ENCODE measurements around the gene DUOXA2. TPM values are rescaled to one million over a fixed set of nuclear protein-coding genes. Genes with fewer than 3 reads are reported as not detected.

DUOXA2 gene
- total RNA-seq, 2 donors from 2014 or later: 30.2 to 48.5 TPM

- TF ChIP-seq, protein P1, sequence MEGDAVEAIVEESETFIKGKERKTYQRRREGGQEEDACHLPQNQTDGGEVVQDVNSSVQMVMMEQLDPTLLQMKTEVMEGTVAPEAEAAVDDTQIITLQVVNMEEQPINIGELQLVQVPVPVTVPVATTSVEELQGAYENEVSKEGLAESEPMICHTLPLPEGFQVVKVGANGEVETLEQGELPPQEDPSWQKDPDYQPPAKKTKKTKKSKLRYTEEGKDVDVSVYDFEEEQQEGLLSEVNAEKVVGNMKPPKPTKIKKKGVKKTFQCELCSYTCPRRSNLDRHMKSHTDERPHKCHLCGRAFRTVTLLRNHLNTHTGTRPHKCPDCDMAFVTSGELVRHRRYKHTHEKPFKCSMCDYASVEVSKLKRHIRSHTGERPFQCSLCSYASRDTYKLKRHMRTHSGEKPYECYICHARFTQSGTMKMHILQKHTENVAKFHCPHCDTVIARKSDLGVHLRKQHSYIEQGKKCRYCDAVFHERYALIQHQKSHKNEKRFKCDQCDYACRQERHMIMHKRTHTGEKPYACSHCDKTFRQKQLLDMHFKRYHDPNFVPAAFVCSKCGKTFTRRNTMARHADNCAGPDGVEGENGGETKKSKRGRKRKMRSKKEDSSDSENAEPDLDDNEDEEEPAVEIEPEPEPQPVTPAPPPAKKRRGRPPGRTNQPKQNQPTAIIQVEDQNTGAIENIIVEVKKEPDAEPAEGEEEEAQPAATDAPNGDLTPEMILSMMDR (IDR thresholded peaks at IDR 0.05): no peak
- no peak for DNase-seq
- H3K9ac ChIP-seq (ENCODE audit: low read depth in 2 of 2, low read length in 2 of 2): no peak overlapping the region
- no peak overlapping the region for H3K27ac ChIP-seq
- no peak overlapping the region for H3K4me3 ChIP-seq
- H3K9me3 ChIP-seq: no peaks in the 10 kb centered on the region
- H3K36me3 ChIP-seq: no peaks in the 10 kb centered on the region
- intact Hi-C loops (cut with DNase I): no loop called here
- H3K27me3 ChIP-seq: peaks cover 7% of the 10 kb centered on the region
- H3K4me1 ChIP-seq: no peaks in the 10 kb centered on the region
Observed at GRCh38 chr15:45123397-45123796, 9.3 kb downstream of the DUOXA2 start.

DNA sequence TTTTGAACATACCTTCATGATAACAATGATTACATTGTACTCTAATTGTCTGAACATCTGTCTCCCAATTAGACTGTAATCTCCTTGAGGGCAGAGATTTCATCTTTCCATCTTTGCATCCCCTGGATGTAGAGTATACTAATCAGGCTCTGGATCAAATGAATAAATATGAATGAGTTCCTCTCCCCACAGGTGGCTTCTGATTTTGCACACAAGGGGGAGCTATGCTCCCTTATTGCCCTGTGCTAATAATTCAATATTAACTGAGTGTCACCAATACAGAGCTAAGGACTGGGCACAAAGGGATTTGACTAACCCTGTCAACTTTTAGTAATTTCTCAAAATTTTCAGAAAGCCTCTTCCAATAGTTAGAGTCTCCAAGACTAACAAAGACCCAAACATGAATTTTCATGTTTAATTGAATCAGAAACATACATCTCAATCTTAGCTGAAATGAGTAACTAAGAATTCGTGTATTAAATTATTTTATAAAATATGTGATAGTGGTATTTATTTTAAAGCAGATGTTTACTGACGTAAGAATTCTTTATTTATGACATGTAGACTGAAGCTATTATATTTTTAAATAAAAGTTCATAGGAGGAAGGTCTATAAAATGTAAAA is 12.5 kb downstream of the DUOXA2 start:
- Histone ChIP-seq H3K4me3 (no peak overlapping the region), H3K36me3 (no peaks in the 10 kb centered on the region), H3K9ac (ENCODE audit: low read depth in 2 of 2, low read length in 2 of 2) (no peak overlapping the region), H3K27ac (no peak overlapping the region), H3K4me1 (peaks cover 4% of the 10 kb centered on the region), H3K9me3 (no peaks in the 10 kb centered on the region), H3K27me3 (peaks cover 24% of the 10 kb centered on the region)
- intact Hi-C loops (cut with DNase I): no loop called here
- TF ChIP-seq, protein P1 (IDR thresholded peaks at IDR 0.05): peak; percentile 70
- DNase-seq: peak; percentile 45

DNA sequence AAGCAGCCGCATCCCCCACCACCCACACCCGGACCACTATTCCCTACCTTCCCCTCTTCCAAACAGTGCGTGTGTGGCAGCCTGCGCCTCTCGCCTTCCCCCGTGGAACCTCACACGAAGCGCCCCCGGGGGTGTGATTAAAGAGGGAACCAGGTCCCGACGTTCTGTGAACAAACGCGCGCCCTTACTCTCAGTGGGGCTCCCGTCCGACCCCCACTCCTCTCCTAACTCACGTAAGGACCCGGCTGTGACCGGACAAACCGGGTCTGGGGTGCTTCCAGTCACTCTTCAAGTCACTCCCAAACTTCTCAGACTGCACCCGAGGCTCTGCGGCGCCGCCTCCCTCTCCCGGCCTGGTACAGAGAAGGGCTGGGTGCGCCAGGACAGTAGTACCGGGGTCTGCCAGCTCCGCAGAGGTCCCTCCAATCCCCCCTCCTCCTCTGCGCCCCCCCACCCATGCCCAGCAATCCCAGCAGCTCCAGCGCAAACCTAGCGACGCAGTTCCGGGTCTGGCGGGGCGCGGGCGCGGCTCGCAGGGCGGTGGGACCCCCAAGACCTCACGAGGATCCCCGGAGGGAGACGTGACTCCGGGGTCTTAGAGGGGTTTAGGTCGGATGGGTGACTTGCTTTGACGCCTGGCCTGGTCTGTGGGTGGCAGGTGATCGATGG is 15.0 kb downstream of the DUOXA2 start:
- H3K9me3 ChIP-seq: no peaks in the 10 kb centered on the region
- H3K4me1 ChIP-seq: peaks cover 4% of the 10 kb centered on the region
- no peak for DNase-seq
- peak overlapping the region; percentile 22 for H3K4me3 ChIP-seq
- H3K27ac ChIP-seq: no peak overlapping the region
- intact Hi-C loops (cut with DNase I): no loop called here
- peak overlapping the region; percentile 7 to 12 for H3K9ac ChIP-seq (ENCODE audit: low read depth in 2 of 2, low read length in 2 of 2)
- H3K27me3 ChIP-seq: peaks cover 26% of the 10 kb centered on the region
- TF ChIP-seq, protein P1 (IDR thresholded peaks at IDR 0.05): no peak
- H3K36me3 ChIP-seq: no peaks in the 10 kb centered on the region

DNA sequence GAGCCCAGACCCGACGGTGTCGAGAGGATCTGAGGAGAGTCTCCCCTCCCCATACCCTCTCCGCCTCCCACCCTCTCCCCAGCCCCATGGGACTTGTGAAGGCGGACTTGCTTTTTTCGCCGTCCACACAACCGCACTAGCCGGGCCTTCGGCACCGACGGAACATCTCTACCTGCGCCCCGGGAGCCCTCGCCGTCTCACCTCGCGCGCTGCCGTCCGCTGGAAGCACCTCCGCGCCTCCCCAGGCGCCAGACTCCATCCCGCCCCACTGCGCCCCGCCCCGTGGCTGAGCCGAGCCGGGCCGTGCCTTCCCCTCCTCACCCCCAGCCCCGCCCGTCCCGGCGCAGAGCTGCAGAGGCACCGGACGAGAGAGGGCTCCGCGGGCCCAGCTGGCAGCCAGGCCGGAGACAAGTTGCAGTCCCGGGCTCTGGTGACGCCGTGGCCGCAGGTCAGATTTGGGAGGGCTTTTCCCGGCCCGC is 15.6 kb downstream of the DUOXA2 start, which contains the start of the genes DUOX1 and DUOXA1:
Gene DUOX1, plus strand, starts transcription at position 344 of the 479 bp plus-strand sequence. CDS start 1,973 bp downstream, outside the sequence.
Gene DUOXA1, minus strand, starts transcription at position 229 of the 479 bp plus-strand sequence. CDS start 6,865 bp downstream, outside the sequence.
- Histone ChIP-seq H3K36me3 (no peaks in the 10 kb centered on the region), H3K9ac (ENCODE audit: low read depth in 2 of 2, low read length in 2 of 2) (peak within 1 kb of the TSS; percentile 7 to 24), H3K27me3 (peaks cover 27% of the 10 kb centered on the region), H3K9me3 (no peaks in the 10 kb centered on the region), H3K4me1 (peaks cover 5% of the 10 kb centered on the region), H3K27ac (no peak within 1 kb of the TSS), H3K4me3 (peak within 1 kb of the TSS; percentile 22)
- TF ChIP-seq, protein P1 (IDR thresholded peaks at IDR 0.05): no peak
- DNase-seq: peak; percentile 67
- intact Hi-C loops (cut with DNase I): no loop called here

DNA sequence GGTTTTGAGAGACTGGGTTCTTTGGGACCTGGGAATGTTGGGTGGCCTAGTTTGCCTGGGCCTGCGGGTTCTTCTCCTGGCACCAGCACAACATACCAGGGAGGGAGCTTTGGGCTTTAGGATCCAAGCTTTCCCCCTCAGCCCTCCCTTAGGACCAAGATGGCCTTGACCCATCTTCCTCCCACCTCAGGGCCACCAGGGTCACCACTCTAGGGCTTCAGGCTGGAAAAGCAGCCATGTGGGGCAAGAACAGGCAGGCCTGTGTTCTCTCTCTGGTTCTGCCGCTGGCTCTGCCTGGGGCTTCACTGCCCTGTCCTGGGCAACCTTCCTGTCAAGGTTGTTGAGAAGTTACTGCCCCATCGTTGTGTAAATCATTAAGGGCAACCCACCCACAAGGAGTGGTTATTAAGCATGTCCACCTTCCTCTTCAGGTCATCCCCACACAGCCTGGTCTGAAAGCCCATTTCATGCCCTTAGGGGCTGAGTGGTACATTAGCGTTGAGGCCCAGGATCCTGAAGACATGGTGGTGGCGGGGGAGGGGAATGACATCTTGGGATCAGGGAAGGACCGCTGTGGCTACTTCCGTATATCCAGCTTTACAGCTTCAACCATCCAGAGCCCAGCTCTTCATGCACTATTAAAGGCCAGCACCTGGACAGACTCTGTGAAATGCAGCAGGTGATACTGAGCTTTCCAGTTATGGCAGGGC is 16.3 kb downstream of the DUOXA2 start:
- H3K27ac ChIP-seq: no peak overlapping the region
- no peak for DNase-seq
- H3K9ac ChIP-seq (ENCODE audit: low read depth in 2 of 2, low read length in 2 of 2): peak overlapping the region in 1 of 2 donors; percentile 24
- H3K36me3 ChIP-seq: no peaks in the 10 kb centered on the region
- peak overlapping the region; percentile 22 for H3K4me3 ChIP-seq
- H3K4me1 ChIP-seq: peaks cover 11% of the 10 kb centered on the region
- intact Hi-C loops (cut with DNase I): no loop called here
- H3K9me3 ChIP-seq: no peaks in the 10 kb centered on the region
- TF ChIP-seq, protein P1 (IDR thresholded peaks at IDR 0.05): no peak
- H3K27me3 ChIP-seq: peaks cover 27% of the 10 kb centered on the region
